NCI-H748 (cell line): Measurements from ENCODE around the gene VILL.

ENCODE experiments used
- DNase-seq: peaks from one replicate; lab custom pipeline; 2025; ENCODE audit not compliant: unreplicated experiment; lab: John Stamatoyannopoulos, UW

Gene VILL

GRCh38 chr3:38016847-38017444, 26.4 kb downstream of the VILL start:
- no peak for DNase-seq

- DNase-seq = no peak
Observed at GRCh38 chr3:38017445-38018295, 27.1 kb downstream of the VILL start.

- no peak for DNase-seq
Observed at GRCh38 chr3:38018296-38019266, 28.0 kb downstream of the VILL start.

- DNase-seq = no peak
Observed at GRCh38 chr3:38019658-38020341, 29.2 kb downstream of the VILL start.

- no peak for DNase-seq
Observed at GRCh38 chr3:38020342-38020726, 29.7 kb downstream of the VILL start.

GRCh38 chr3:38021196-38021595, 30.6 kb downstream of the VILL start:
- DNase-seq = no peak

GRCh38 chr3:38022301-38022700, 31.7 kb downstream of the VILL start:
- DNase-seq = no peak

GRCh38 chr3:38022896-38023709, 32.5 kb downstream of the VILL start:
- DNase-seq = no peak

- no peak for DNase-seq
Observed at GRCh38 chr3:38026856-38027255, 36.3 kb downstream of the VILL start.

GRCh38 chr3:38027466-38028465, 37.2 kb downstream of the VILL start:
- no peak for DNase-seq

GRCh38 chr3:38028621-38029361, 38.2 kb downstream of the VILL start:
- DNase-seq = no peak

GRCh38 chr3:38029400-38030125, 39.0 kb downstream of the VILL start, which contains the start of gene PLCD1:
Gene PLCD1, minus strand, starts transcription at chr3:38029642. Its CDS starts 103 bp downstream, at chr3:38029539.
- DNase-seq = peak; percentile 45

GRCh38 chr3:38030126-38031021, 39.8 kb downstream of the VILL start:
- no peak for DNase-seq

- DNase-seq = no peak
Observed at GRCh38 chr3:38031022-38031994, 40.7 kb downstream of the VILL start.

- no peak for DNase-seq
Observed at GRCh38 chr3:38032328-38032865, 41.8 kb downstream of the VILL start.
